Gastroesophageal sphincter (tissue), 4 donors: ENCODE results near the gene FERMT3. TPM values are rescaled to one million over a fixed set of nuclear protein-coding genes. Genes with fewer than 3 reads are reported as not detected.

ENCODE experiments used
- ATAC-seq: fragments of 150-250 bp; one replicate; pipeline ENCODE4 v1.9.1; 2016; ENCODE audit warnings: mild to moderate bottlenecking, moderate library complexity
- H3K27ac ChIP-seq, 4 donors: fragments of 200-600 bp; sonication (generic) in 3 of 4; 1 replicate in 3 of 4; 2 replicates in 1 of 4; pipeline ENCODE4 v1.5.1; 2016 to 2019
- H3K27me3 ChIP-seq: fragments of 200-600 bp; sonication (generic); one replicate; pipeline ENCODE4 v1.5.1; 2019
- H3K36me3 ChIP-seq, 2 donors: fragments of 200-600 bp; sonication (generic); one replicate each; pipeline ENCODE4 v1.5.1; 2019; ENCODE audit warnings: control low read depth in 1 of 2
- H3K4me1 ChIP-seq, 3 donors: fragments of 200-600 bp; sonication (generic); 1 replicate in 2 of 3; 2 replicates in 1 of 3; pipeline ENCODE4 v1.5.1; 2016 to 2019; ENCODE audit warnings: control low read depth in 2 of 3
- H3K4me3 ChIP-seq, 2 donors: fragments of 200-600 bp; sonication (generic); one replicate each; pipeline ENCODE4 v1.5.1; 2019; ENCODE audit warnings: mild to moderate bottlenecking in 1 of 2, moderate library complexity in 1 of 2
- H3K9me3 ChIP-seq, 3 donors: fragments of 200-600 bp; sonication (generic); one replicate each; pipeline ENCODE4 v1.5.1; 2017 to 2019; ENCODE audit warnings: control low read depth in 2 of 3
- EP300 ChIP-seq: sonication (generic); formaldehyde crosslinking; IDR thresholded peaks from one replicate; pipeline ENCODE4 v1.6.1; 2017; ENCODE audit warnings: antibody characterized with exemption, mild to moderate bottlenecking
- POLR2A ChIP-seq, 2 donors: fragments of 450-650 bp; IDR thresholded peaks; one replicate each; pipeline ENCODE4 v1.6.1; 2017; ENCODE audit warnings: antibody characterized with exemption in 2 of 2, mild to moderate bottlenecking in 2 of 2, moderate library complexity in 1 of 2
- POLR2AphosphoS5 ChIP-seq: sonication (generic); formaldehyde crosslinking; IDR thresholded peaks from one replicate; pipeline ENCODE4 v1.6.1; 2017; ENCODE audit warnings: antibody characterized with exemption
- WGBS, 2 donors: methylation state at CpG; one replicate each; pipeline ENCODE4 v1.1.5; 2018; ENCODE audit warnings: low coverage in 1 of 2; 5-methylcytosine and 5-hydroxymethylcytosine counted together
- total RNA-seq, 4 donors: library from RNA; depleted of rRNA; stranded (reverse); fragments of >200 nt; gene quantifications; one replicate each; pipeline ENCODE4 v1.1.0, GENCODE V29; 2016
- TF ChIP-seq, protein P1 (sequence below), 4 experiments: fragments of 200-600 bp in 2 of 4; fragments of 450-650 bp in 2 of 4; sonication (generic) in 1 of 4; IDR thresholded peaks; one replicate each; pipeline ENCODE4 v1.5.1; 2017 to 2019; ENCODE audit warnings: antibody characterized with exemption in 4 of 4, mild to moderate bottlenecking in 2 of 4, moderate library complexity in 2 of 4

Gene FERMT3
- total RNA-seq, 4 donors from 2014 or later: 14.5 to 28.5 (median 17.0) TPM

- TF ChIP-seq, protein P1, sequence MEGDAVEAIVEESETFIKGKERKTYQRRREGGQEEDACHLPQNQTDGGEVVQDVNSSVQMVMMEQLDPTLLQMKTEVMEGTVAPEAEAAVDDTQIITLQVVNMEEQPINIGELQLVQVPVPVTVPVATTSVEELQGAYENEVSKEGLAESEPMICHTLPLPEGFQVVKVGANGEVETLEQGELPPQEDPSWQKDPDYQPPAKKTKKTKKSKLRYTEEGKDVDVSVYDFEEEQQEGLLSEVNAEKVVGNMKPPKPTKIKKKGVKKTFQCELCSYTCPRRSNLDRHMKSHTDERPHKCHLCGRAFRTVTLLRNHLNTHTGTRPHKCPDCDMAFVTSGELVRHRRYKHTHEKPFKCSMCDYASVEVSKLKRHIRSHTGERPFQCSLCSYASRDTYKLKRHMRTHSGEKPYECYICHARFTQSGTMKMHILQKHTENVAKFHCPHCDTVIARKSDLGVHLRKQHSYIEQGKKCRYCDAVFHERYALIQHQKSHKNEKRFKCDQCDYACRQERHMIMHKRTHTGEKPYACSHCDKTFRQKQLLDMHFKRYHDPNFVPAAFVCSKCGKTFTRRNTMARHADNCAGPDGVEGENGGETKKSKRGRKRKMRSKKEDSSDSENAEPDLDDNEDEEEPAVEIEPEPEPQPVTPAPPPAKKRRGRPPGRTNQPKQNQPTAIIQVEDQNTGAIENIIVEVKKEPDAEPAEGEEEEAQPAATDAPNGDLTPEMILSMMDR (IDR thresholded peaks at IDR 0.05): no peak
- TF ChIP-seq POLR2A (IDR thresholded peaks at IDR 0.05) (peak; percentile 25 to 43), POLR2AphosphoS5 (peak; percentile 40), EP300 (no peak)
- Histone ChIP-seq H3K27ac (peak within 1 kb of the TSS; percentile 39 to 96 (median 96)), H3K36me3 (peaks cover 0 to 34% of the 10 kb centered on the region in 2 donors), H3K4me3 (peak within 1 kb of the TSS; percentile 61 to 65), H3K9me3 (no peaks in the 10 kb centered on the region), H3K4me1 (peaks cover 3 to 68% (median 26%) of the 10 kb centered on the region in 3 donors), H3K27me3 (no peaks in the 10 kb centered on the region)
- 3% methylated on average over 5 of the region's 62 CpGs; no CpG with 5 or more reads in 1 of the 2 donors for WGBS, 2 donors
- peak; percentile 83 for ATAC-seq
Measured at GRCh38 chr11:64233913-64234586, 27.5 kb downstream of the FERMT3 start, which contains the start of gene VEGFB. VEGFB (plus strand) TSS chr11:64234584; CDS start chr11:64234834, 250 bp downstream.

- TF ChIP-seq POLR2AphosphoS5: no peak
- no peak for TF ChIP-seq EP300
- TF ChIP-seq, protein P1 (IDR thresholded peaks at IDR 0.05): peak in 2 of 4 experiments; percentile 27 to 28
- peak; percentile 45 to 48 for TF ChIP-seq POLR2A (IDR thresholded peaks at IDR 0.05)
- Histone ChIP-seq H3K4me1 (peaks cover 3 to 66% (median 19%) of the 10 kb centered on the region in 3 donors), H3K9me3 (no peaks in the 10 kb centered on the region), H3K36me3 (peaks cover 0 to 40% of the 10 kb centered on the region in 2 donors), H3K27me3 (no peaks in the 10 kb centered on the region), H3K4me3 (peak overlapping the region; percentile 61 to 65), H3K27ac (peak overlapping the region; percentile 39 to 96 (median 94))
- no CpG with 5 or more reads among the region's 80 CpGs for WGBS, 2 donors
- ATAC-seq: peak; percentile 47
Measured at GRCh38 chr11:64234647-64235379, 28.3 kb downstream of the FERMT3 start.

GRCh38 chr11:64235437-64236161 is 29.1 kb downstream of the FERMT3 start:
- Histone ChIP-seq H3K4me1 (peaks cover 3 to 69% (median 25%) of the 10 kb centered on the region in 3 donors), H3K9me3 (no peaks in the 10 kb centered on the region), H3K4me3 (peak overlapping the region; percentile 61 to 65), H3K27ac (peak overlapping the region; percentile 39 to 96 (median 94)), H3K36me3 (peaks cover 0 to 40% of the 10 kb centered on the region in 2 donors), H3K27me3 (no peaks in the 10 kb centered on the region)
- no peak for TF ChIP-seq POLR2A (IDR thresholded peaks at IDR 0.05)
- TF ChIP-seq, protein P1 (IDR thresholded peaks at IDR 0.05): no peak
- no peak for TF ChIP-seq POLR2AphosphoS5
- TF ChIP-seq EP300: no peak
- no peak for ATAC-seq
- WGBS, 2 donors: 80 to 83% methylated on average over 1 of the region's 12 CpGs

- 80 to 83% methylated on average over 1 of the region's 12 CpGs for WGBS, 2 donors
- Histone ChIP-seq H3K27ac (peak overlapping the region in 1 of 4 donors; percentile 95), H3K4me1 (peaks cover 3 to 59% (median 26%) of the 10 kb centered on the region in 3 donors), H3K27me3 (no peaks in the 10 kb centered on the region), H3K36me3 (peaks cover 0 to 40% of the 10 kb centered on the region in 2 donors), H3K9me3 (no peaks in the 10 kb centered on the region), H3K4me3 (no peak overlapping the region)
- no peak for TF ChIP-seq EP300
- no peak for TF ChIP-seq POLR2AphosphoS5
- TF ChIP-seq, protein P1 (IDR thresholded peaks at IDR 0.05): no peak
- TF ChIP-seq POLR2A (IDR thresholded peaks at IDR 0.05): no peak
- no peak for ATAC-seq
Measured at GRCh38 chr11:64237484-64237951, 31.0 kb downstream of the FERMT3 start.
